Activated T-cell treated with anti-CD3 and anti-CD28 coated beads for 4 hours (primary cell): ENCODE data around the gene PSMB1.

Experiments
- DNase-seq: peaks from one replicate; pipeline ENCODE4 v3.0.0-alpha.2; 2020

PSMB1 gene

DNA sequence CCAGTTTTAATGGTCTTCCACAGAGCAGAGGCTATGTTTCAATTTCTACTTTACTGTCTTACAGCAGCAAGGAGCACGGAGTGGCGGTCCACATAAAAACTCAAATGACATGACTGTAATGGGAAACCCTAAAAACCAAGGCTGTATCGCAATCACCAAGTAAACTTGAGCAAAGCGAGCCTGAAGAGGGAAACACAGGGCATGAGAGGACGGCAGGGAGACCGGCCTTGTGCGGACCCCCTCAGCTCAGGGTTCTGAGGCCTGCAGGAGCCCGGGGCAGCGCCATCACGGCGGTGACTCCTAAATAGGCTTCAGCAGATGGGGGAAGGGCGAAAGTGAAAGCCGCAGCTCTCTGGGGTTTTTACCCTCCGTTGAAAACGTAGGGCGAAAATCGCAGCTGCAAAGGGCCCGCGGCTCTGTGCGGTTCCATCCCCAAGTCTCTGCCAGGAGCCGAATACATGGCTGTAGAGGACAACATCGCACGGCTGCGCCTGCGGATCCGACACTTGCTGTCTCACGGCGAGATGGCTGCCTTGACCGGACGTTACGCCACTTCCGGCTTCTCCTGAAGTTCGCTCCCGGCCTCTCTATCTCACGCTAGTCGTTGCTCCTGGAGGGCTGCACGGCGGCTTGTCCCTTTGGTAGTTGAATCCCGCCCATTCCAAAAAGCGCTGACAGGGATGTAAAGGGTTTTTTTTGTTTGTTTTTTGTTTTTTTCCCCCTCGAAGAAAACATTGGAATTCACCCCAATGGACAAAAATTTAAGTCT, at the start of gene PSMB1:
TSS of gene PSMB1 (minus strand) at position 543 of the 769 bp plus-strand sequence. CDS start at position 478, 65 bp downstream.
- peak; percentile 72 for DNase-seq

DNA sequence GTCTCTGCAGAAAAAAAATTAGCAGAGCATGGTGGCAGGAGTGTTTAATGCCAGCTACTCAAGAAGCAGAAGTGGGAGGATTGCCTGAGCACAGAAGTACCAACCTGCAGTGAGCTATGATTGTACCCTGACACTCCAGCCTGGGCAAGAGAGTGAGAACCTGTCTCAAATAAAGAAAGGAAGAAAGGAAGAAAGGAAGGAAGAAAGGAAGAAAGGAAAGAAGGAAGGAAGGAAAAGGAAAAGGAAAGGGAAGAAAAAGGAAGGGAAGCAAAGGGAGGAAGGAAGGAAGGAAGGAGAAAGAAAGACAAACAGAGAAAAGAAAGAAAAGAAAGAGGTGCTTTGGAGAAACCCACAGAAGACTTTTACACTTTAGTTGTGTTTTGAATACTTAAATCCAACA, 44.2 kb upstream of the PSMB1 start:
- DNase-seq, result no peak

DNA sequence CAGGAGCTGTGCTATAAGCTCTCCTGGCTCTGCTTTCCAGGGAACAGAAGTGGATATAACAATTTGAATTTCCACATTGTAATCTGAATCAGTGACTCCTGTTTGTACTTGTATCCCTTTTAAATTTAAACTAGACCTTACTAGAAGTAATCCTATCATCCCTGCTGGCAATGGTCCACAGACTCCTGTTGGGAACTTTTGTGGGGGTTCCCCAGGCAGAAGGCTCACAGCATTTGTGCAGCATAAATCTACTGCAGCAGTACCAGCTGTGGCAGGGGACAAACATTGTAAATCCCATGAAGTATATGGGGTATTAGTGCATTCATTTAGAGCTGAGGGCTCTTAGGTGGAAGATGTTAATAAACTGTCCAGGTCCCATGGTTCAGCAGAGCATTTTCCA, 43.3 kb upstream of the PSMB1 start:
- no peak for DNase-seq

DNA sequence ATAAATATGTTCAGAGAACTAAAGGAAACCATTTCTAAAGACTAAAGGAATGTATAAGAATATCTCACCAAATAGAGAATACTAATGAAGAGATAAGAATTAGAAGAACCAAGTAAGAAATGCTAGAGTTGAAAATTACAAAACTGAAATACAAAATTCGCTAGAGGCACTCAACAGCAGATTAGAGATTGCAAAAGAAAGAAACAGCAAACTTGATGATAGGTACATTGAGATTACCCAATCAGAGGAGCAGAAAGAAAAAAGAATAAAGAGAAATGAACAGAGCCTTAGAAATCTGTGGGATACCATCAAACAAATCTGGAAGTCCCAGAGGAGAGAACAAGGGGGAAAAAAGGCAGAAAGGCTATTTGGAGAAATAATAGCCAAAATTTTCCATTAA, 37.6 kb upstream of the PSMB1 start:
- no peak for DNase-seq

DNA sequence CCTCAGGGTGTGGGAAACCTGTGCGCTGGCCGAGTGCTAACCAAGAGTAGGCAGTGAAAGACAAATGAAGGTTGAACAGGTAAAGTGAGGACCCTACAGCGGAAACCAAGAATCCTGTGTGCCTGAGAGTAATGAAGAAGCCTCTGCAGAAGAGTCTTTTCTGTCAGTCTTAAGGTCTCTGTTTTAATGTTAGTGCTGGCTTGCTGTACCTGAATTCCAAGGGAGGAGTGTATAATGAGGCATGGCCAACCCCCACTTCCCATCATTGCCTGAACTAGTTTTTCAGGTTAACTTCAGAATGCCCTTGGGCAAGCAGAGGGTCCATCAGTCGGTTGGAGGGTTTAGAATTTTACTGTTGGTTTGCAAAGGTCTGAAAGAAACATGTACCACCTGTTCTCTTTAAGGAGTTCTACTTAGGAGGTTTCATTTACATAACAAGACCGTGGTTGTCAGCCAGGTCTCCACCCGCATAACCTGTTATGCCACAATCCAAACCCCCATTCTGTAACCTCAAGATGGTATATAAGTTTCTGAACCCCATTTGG, 31.9 kb upstream of the PSMB1 start:
- no peak for DNase-seq

DNA sequence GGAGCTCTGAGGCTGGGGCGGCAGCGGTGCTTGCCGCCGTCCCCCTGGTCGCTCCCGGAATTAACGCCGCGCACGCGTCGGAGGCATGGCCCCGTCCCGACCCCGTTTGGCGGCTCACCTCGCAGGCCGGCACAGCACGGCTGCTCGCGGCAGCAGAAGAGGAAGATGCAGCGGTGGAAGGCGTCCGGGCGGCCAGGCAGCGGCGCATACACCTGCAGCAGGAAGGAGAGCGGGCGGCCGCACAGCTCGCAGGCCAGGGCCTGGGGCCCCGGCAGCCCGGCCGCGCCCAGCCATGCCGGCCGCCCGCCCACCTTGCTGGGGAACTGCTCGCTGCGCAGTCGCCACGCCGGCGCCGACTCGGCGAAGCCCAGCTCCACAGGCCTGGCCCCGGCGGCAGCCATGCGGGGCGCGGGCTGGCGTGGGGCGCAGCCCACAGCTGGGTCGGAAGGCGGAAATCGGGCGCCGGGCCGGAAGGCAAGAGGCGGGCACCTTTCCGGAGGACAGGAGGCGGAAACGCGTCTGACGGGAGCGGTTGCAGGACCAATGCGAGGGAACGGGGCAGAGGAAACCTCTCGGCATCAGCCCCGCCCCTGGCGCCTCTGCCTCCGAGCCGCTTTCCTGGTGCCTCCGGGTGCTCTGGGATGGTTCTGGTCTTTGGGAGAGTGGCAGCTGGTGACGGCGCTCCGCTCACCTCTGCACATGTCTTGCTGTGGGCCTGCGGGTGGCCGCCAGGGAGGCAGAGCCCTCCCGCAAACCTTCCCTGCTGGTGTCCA, 31.3 kb upstream of the PSMB1 start, which contains the start of gene PDCD2:
TSS of gene PDCD2 (minus strand) at position 457 of the 773 bp plus-strand sequence. CDS start at position 401, 56 bp downstream.
- peak; percentile 85 for DNase-seq

DNA sequence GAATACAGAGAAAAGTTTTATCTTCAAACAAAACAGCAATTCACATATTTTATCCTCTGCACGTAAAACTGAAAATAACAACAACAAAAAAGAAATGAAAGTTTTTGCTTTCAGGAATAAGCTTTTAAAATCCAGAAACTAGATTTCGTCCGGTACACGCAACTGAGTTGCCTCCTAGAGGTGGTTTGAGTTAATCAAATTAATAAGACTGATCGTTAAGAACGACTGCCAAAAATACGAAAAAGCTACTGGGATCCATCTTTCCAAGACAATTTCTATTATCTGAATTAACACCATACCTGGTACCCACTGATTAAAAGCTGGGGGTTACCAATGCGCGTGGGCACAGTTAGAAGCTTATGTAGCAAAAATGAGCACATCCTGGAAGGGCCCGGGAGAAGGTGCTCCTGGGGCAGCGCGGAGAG, 30.7 kb upstream of the PSMB1 start:
- DNase-seq, result no peak

DNA sequence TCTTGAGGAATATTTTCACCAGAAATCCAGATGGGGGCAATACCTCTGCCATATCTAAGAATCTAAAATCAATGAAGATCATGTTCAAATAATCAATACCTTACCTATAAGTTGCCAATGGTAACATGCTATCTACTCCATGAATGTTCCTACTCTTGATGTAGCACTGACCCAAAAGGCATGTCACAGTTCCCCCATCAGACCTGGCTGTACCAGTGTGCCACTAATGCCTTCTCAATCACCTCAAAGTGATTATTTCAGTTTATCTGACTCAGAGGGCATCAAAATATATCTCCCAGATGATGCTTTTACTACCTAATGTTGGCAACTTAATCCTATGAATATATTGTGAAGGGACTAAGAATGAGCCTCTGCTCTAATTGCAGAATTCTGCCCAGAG, 25.8 kb upstream of the PSMB1 start:
- no peak for DNase-seq

DNA sequence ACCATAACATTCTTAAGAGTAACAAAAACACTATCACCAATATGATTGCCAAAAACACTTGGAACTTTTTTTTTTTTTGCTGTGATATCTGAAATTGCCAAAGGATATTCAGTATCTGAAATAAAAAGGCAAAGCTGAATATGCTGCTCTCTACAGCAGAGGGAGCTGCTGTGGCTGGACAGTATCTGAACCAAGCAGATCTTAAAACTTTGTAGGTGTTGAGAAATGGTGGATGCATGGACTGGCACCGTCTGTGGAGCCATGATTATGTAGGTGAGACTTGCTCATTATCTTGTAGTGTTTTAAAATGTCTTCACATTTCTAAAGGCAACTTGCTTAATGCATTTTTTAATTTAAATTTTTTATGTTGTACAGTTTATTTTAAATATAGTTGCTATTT, 22.1 kb upstream of the PSMB1 start:
- no peak for DNase-seq

DNA sequence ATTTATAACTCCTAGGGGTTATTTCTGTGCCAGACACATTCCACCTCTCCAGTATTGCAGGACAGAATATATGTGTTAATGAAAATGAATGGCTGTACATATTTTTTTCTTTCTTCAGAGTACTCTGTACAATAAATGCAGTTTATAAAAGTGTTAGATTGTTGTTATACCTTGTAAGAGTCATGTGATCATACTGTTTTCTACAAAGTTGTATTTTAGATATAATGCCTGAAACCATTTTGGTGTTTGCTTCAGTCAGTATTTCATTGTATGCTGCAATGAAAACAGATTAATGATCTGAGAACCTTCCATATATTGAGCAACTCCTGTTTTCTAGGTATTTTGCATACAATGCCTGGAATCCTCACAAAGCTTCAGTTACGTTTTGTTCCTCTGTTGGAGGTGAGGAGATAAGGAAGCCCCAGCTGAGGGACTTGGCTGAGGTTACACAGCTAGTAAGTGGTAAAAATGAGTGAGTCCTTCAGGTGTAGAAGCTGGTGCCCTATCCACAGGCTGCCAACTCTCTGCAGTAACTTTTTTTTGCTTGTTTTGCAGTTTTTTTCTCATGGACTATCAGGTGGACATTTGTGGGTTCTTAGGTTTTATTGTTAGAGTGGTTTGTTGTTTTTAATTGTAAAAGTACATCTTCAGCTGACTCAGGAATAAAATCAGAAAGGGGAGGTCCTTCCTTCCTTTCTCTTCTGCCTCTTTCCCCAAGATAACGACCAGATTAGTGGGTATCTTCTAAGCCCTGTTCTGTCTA, 19.8 kb upstream of the PSMB1 start:
- no peak for DNase-seq

DNA sequence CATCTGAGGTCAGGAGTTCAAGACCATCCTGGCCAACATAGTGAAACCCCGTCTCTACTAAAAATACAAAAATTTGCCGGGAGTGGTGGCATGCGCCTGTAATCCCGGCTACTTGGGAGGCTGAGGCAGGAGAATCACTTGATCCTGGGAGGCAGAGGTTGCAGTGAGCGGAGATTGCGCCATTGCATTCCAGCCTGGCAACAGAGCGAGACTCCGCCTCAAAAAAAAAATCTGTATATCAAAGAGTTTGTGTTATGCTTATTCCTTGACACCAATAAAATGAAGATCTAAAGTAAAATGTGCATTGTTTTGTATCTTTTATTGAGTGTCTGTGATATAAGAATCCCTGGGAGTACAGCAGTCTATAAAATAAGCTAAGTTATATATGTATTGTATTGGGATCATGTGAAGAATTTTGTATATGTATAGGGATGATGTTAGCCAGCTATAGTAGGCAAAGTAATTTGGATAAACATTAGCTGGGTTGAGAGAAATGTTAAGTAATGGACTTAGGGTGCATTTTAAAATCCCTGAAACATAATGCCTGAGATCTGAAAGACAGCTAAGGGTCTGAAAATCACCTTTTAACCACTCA, 11.9 kb upstream of the PSMB1 start:
- no peak for DNase-seq

DNA sequence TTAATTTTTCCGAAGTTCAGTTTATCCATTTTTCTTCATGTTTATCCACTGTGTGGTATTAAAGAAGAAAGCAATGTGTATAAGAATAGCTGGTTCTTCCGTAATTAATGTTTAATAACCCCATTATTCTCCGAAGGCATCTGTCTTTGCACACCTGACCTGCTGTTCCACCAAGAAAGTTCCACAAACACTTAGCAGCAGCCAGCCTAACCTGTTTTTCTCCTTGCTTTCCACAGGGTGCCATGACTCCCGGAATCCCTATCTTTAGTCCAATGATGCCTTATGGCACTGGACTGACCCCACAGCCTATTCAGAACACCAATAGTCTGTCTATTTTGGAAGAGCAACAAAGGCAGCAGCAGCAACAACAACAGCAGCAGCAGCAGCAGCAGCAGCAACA, 8.4 kb upstream of the PSMB1 start:
- no peak for DNase-seq

DNA sequence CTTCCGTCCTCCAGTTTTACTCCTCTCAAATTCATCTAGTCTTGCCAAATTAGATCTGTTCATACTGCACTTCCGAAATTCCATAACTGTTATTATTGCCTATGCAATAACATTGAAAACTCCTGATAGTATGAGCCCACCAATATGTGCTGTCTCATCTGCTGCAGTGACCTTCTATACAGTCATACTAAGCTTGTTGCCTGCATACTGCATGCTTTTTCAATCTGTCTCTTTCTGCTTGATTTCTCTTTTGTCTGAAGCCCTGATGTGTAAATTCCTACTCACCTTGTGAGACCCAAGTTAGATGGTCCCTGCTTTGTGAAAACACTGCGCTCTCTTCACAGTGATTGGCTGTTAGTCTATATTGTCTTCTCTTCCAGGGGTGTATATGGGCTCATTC, 2.2 kb upstream of the PSMB1 start:
- DNase-seq, result no peak

DNA sequence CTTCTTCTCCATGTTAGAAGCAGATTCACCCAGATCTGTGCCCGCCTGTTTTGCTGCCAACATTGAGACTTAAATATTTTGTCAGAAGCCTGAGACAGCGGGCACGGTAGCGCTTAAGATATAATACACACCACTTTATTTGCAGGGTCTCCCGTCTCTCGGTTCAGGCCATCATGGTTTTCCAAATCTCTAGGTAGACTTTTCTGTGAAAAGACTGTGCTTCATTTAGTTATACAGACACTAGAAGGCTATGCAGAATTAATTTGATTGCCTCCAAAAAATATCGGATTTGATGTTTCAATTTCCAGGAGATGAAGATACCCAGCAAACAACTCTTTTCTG, 1.7 kb upstream of the PSMB1 start:
- no peak for DNase-seq

DNA sequence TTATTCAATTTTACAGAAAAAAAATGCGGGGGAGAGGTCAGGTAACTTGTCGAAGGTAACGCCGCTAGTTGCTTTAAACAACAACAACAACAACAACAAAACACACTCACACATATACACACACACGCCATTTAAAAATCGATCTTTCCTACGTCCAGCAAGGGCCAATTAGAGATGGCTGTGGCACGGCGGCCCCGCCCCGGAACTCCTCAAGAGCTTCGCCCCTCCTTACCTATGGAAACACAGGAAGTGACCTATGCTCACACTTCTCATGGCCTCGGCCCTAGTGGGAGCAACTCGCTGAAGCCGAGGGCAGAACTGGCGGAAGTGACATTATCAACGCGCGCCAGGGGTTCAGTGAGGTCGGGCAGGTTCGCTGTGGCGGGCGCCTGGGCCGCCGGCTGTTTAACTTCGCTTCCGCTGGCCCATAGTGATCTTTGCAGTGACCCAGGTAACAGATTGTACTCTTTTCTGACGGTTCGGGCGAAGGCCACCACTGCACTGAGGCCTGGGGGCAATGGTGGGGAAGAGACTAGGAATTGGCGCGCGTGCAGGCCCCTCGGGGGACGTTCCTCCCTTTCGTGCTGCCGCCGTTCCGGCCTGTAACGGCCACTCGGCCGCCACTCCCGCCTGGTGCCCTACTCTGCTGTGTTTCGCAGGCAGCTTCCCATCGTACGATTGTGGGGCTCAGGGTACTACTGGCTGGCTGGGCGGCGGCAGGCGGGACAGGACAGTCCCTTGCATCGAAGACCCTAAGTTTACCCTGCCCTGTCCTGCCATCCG, 1.1 kb upstream of the PSMB1 start, which contains the start of gene TBP:
TSS of gene TBP (plus strand) at position 357 of the 783 bp plus-strand sequence. CDS start 2,661 bp downstream, outside the sequence.
- peak; percentile 94 for DNase-seq

DNA sequence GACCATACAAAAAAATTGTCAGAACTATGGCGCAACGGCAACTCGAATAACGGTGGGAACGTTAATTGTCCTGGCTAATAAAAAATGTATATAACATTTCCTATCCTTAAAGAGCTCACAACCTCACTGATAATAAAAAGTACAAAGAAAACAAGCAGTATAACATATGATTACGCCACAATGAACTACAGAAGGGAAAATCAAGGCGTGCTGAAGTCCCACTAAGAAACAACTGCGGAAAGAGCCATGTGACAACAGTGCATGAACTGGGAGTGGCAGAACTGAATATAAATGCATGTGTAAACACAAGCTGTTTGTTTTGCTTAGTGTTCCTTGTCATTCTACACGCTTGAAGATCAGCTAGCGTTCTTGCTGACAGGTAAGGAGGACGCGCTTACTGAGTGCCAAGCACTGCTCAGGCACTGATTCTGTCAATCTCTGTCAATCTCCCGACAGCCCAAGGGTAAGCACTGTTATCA, 466 bp upstream of the PSMB1 start:
- DNase-seq, result no peak

DNA sequence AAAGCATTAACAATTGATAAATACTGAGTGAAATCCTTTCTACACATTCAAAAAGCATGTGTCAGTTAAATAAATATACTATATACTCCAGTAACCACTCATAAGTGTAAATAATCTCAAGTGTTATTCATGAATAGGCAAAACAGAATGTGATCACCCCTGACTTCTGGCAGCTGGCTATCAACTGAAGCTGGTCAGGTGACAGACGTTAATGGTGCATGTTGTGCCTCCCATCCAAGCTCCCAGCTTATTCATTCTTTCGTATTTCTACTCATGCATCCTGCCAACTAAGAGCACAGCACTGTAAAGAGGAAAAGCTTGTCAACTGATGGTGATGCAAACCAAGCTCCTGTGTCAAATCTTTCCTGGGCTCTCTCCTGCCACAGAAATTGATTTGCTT, 7.7 kb downstream of the PSMB1 start:
- DNase-seq, result no peak

DNA sequence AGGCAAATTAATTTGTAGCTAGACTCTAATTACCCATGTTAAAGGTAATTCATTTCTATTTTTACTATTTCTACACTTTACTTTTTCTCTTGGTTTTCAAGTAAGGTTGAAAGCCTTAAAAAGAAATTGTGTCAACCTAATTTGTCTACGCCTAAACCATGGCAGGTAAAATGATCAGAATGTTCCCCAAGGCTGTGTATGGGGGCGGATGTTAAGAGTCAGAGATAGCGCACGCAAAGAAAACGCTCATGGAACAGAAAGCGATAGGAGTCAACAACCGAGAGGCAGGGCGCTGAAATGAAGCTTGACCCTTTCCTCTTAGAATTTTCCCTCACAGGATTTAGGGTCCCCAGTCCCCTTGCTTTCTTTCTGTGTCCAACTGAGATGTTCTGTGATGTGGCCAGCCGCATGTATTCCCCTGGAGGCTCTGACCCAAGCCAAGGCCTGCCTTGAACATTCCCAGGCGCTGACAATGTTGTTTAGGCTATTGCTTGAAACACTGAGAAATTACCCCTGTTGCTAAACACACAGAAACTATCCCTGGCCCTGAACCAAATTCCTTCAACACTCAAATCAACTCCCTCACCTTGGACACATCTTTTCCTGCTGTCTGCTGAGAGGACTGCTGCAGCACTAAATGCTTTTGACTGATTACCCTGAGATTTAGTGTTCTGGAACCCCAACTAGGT, 10.9 kb downstream of the PSMB1 start:
- no peak for DNase-seq

DNA sequence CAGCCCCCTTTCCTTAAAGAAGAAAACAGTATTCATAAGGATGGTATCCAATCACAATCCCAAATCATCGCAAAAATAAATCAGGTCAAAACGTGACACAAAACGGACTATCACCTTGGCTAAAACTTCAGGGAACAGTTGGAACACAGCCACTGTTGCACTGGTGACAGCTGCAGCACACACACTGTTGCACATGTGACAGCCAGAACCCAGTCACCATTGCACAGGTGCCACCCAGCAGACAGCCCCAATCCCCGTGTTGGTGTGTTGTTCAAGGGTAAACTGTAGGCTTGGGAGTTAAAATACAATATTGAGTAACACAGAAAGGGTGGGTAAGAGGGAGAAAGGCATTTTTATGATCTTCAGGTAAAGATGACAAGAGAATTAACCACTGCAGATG, 15.8 kb downstream of the PSMB1 start:
- DNase-seq, result no peak

DNA sequence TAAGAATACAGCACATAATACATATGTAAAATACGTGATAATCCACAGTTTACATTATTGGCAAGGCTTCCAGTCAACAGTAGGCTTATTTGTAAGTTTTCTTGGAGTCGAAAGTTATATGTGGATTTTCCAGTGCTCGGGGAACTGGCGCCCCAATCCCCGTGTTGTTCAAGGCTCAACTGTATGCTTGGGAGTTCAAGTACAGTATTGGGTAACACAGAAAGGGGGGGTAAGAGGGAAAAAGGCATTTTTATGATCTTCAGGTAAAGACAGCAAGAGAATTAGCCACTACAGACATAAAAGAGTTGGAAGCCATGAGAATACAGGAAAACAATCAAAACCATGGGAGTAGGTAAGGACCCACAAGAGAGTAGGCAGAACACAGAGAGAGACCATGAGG, 16.4 kb downstream of the PSMB1 start:
- no peak for DNase-seq

DNA sequence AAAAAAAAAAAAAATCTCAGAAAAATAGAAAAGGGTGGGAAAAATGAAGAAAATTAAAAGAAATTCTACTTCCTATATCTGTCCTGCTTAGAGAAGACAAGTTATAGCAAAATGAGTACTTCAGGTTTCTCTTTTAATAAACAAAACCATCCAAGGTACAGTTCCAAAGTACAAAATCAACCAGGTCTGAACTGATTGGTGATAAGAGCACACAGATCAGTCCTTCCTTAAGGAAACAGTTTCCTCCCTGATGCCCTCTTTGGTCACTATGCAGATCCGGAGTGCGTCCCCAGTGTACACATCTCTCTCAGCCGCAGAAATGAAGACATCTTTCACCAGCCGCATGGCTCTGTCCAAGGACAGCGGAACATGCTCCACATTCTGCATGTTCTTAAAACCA, 18.1 kb downstream of the PSMB1 start:
- DNase-seq, result no peak
